ENCODE data around the gene DIRAS1. TPM values are rescaled to one million over a fixed set of nuclear protein-coding genes. Genes with fewer than 3 reads are reported as not detected.

DIRAS1 gene
- total and polyA plus RNA-seq, 2 of the 4 experiments (the other 2 are of a cell fraction) = 1.4 to 10.3 TPM

- no peak overlapping the region for H3K9ac ChIP-seq (ENCODE audit: low read depth, low read length)
- no TSS peak for BruUV-seq (replicated peaks)
- in situ Hi-C loops (cut with MboI; ENCODE audit: low sequenced_read_pairs) = no loop called here
- CTCF ChIA-PET = no interaction called here
- H3K36me3 ChIP-seq (ENCODE audit: control insufficient read depth, insufficient read depth, low read length) = peaks cover 60% of the 10 kb centered on the region
- no peak for ATAC-seq (ENCODE audit: low read depth)
- intact Hi-C loops (cut with micrococcal nuclease) = no loop called here
- no peak overlapping the region for H4K91ac ChIP-seq (ENCODE audit: insufficient read depth, low read depth, low read length)
- H2AK5ac ChIP-seq (ENCODE audit: low read depth, low read length) = no peak overlapping the region
- dilution Hi-C loops (cut with HindIII; ENCODE audit: low sequenced_read_pairs, unreplicated experiment) = no loop called here
- H2BK20ac ChIP-seq (ENCODE audit: low read depth, low read length) = no peak overlapping the region
- no peak overlapping the region for H3K56ac ChIP-seq (ENCODE audit: extremely low read depth, insufficient read depth, low read length)
- no peak for TF ChIP-seq RAD21 (IDR thresholded peaks at IDR 0.05; ENCODE audit: low read length)
- no peak for TF ChIP-seq NFE2L2 (IDR thresholded peaks at IDR 0.05; ENCODE audit: low read depth, low read length)
- TF ChIP-seq RFX5 (IDR thresholded peaks at IDR 0.05; ENCODE audit: low read depth, low read length) = no peak
- TF ChIP-seq MAFK (IDR thresholded peaks at IDR 0.05; ENCODE audit: low read depth, low read length) = no peak
- TF ChIP-seq USF2 (IDR thresholded peaks at IDR 0.05; ENCODE audit: low read depth, low read length) = no peak
- no peak for TF ChIP-seq CHD1 (IDR thresholded peaks at IDR 0.05; ENCODE audit: low read depth, low read length)
- TF ChIP-seq MAZ (IDR thresholded peaks at IDR 0.05; ENCODE audit: borderline replicate concordance, low read depth, low read length) = no peak
- TF ChIP-seq, protein P1, sequence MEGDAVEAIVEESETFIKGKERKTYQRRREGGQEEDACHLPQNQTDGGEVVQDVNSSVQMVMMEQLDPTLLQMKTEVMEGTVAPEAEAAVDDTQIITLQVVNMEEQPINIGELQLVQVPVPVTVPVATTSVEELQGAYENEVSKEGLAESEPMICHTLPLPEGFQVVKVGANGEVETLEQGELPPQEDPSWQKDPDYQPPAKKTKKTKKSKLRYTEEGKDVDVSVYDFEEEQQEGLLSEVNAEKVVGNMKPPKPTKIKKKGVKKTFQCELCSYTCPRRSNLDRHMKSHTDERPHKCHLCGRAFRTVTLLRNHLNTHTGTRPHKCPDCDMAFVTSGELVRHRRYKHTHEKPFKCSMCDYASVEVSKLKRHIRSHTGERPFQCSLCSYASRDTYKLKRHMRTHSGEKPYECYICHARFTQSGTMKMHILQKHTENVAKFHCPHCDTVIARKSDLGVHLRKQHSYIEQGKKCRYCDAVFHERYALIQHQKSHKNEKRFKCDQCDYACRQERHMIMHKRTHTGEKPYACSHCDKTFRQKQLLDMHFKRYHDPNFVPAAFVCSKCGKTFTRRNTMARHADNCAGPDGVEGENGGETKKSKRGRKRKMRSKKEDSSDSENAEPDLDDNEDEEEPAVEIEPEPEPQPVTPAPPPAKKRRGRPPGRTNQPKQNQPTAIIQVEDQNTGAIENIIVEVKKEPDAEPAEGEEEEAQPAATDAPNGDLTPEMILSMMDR (conservative IDR thresholded peaks at IDR 0.05; ENCODE audit: low read depth, low read length) = no peak
- no peak for TF ChIP-seq ELK1 (IDR thresholded peaks at IDR 0.05; ENCODE audit: borderline replicate concordance, low read depth, low read length)
- TF ChIP-seq SMC3 (IDR thresholded peaks at IDR 0.05; ENCODE audit: low read depth, low read length) = no peak
- TF ChIP-seq MXI1 (IDR thresholded peaks at IDR 0.05; ENCODE audit: borderline replicate concordance, low read depth, low read length) = no peak
- no peak for TF ChIP-seq RCOR1 (IDR thresholded peaks at IDR 0.05; ENCODE audit: insufficient replicate concordance, low read length)
- TF ChIP-seq CEBPB (IDR thresholded peaks at IDR 0.05; ENCODE audit: low read depth, low read length) = no peak
- TF ChIP-seq FOS (IDR thresholded peaks at IDR 0.05; ENCODE audit: low read depth, low read length) = no peak
- no peak for TF ChIP-seq POLR2A (IDR thresholded peaks at IDR 0.05; ENCODE audit: low read depth, low read length)
- no peak for TF ChIP-seq BHLHE40 (IDR thresholded peaks at IDR 0.05; ENCODE audit: low read depth, low read length)
- no peak overlapping the region for H4K8ac ChIP-seq (ENCODE audit: low read depth in 2 of 2, low read length in 2 of 2)
- no peaks in the 10 kb centered on the region for H3K4me1 ChIP-seq (ENCODE audit: control insufficient read depth, insufficient read depth, low read length)
- no peak overlapping the region for H3K4me3 ChIP-seq (ENCODE audit: insufficient read depth, low read depth, low read length)
- no peak overlapping the region for H2BK120ac ChIP-seq (ENCODE audit: low read depth, low read length)
- no peak overlapping the region for H3K23ac ChIP-seq (ENCODE audit: low read depth, low read length)
- no peak overlapping the region for H3K4ac ChIP-seq (ENCODE audit: low read depth, low read length)
- no peaks in the 10 kb centered on the region; the same call in 1 of the 2 replicates for H3K9me1 ChIP-seq (ENCODE audit: insufficient read depth, low read length)
- H2BK5ac ChIP-seq (ENCODE audit: low read depth, low read length, poor library complexity, severe bottlenecking) = no peak overlapping the region
- POLR2A ChIA-PET (ENCODE audit: unreplicated experiment) = no interaction called here
- H2AFZ ChIP-seq (replicated peaks; ENCODE audit: low read length, poor library complexity) = no peak overlapping the region
- 72% methylated on average over 4 of the region's 8 CpGs; no CpG with 5 or more reads in 1 of the 2 experiments for WGBS, 2 experiments (ENCODE audit: extremely low coverage in 2 of 2, insufficient read length in 1 of 2)
- no peak overlapping the region for H2AK9ac ChIP-seq (replicated peaks; ENCODE audit: low read depth, low read length, poor library complexity)
- no peaks in the 10 kb centered on the region for H3K27me3 ChIP-seq (ENCODE audit: control insufficient read depth, insufficient read depth, low read length)
- no peak overlapping the region for H3K4me2 ChIP-seq (ENCODE audit: low read depth, low read length)
- no peak for DNase-seq
- H4K5ac ChIP-seq (ENCODE audit: low read depth, low read length) = no peak overlapping the region
- H2BK15ac ChIP-seq (ENCODE audit: low read depth, low read length) = no peak overlapping the region
- no peaks in the 10 kb centered on the region for H3K9me3 ChIP-seq (ENCODE audit: control insufficient read depth, insufficient read depth, low read length)
- no peak overlapping the region for H3K18ac ChIP-seq (ENCODE audit: low read depth, low read length)
- no peak overlapping the region for H3K14ac ChIP-seq (replicated peaks; ENCODE audit: low read depth, low read length)
- H3K79me1 ChIP-seq (ENCODE audit: low read depth in 1 of 2, low read length in 2 of 2) = peaks cover 0 to 13% of the 10 kb centered on the region in 2 experiments; a peak in 3 of 4 replicates
- H4K20me1 ChIP-seq (ENCODE audit: insufficient read depth, low read length) = no peaks in the 10 kb centered on the region; the same call in 1 of the 2 replicates
- no peak overlapping the region for H3K27ac ChIP-seq (ENCODE audit: insufficient read depth, low read length)
Observed at GRCh38 chr19:2756477-2756876, 35.3 kb upstream of the DIRAS1 start.
